HepG2 (cell line): ENCODE data around the gene FGD3. TPM values are rescaled to one million over a fixed set of nuclear protein-coding genes. Genes with fewer than 3 reads are reported as not detected.

Source experiments
- ATAC-seq: fragments of 200-7000 bp; cut with Tn5 transposase; 3 replicates; pipeline ENCODE4 v1.9.1; 2020; ENCODE audit warnings: mild to moderate bottlenecking, moderate library complexity
- BruUV-seq: library from RNA; stranded (reverse); fragments of 400-500 nt; replicated peaks from 2 replicates; lab custom pipeline; 2021; lab: Mats Ljungman, UMichigan
- CTCF ChIA-PET: fragments of 300-600 bp; formaldehyde crosslinking; extraction: SDS; loops from one replicate; lab custom pipeline; 2021; ENCODE audit warnings: low total read pairs, inconsistent platforms, low intra/inter-chr PET ratio; lab: Yijun Ruan, JAX
- POLR2A ChIA-PET: fragments of 350-600 bp; sonication (Branson Sonifier 250); formaldehyde crosslinking; loops from one replicate; lab custom pipeline; 2020; ENCODE audit warnings: antibody characterized with exemption, inconsistent platforms; lab: Yijun Ruan, JAX
- DNase-seq: peaks from one replicate; pipeline ENCODE4 v3.0.0-alpha.2; 2015; ENCODE audit warnings: low spot score
- FAIRE-seq: peaks from 3 replicates; lab custom pipeline; 2011; peaks lifted over from hg19 to GRCh38; lab: Jason Lieb, UNC
- H2AFZ ChIP-seq: one replicate; pipeline ENCODE4 v1.6.1; 2011; ENCODE audit warnings: low read length, inconsistent platforms
- H3K27ac ChIP-seq: fragments of 300-600 bp; 3 replicates; pipeline ENCODE4 v1.8.0; 2011; ENCODE audit warnings: mixed run types, mild to moderate bottlenecking, mixed read lengths, low read length, inconsistent platforms; ENCODE audit not compliant: insufficient read depth; ENCODE audit errors: extremely low read length
- H3K27me3 ChIP-seq, 2 experiments: fragments of 200-600 bp in 1 of 2; 2 replicates in 1 of 2; 3 replicates in 1 of 2; pipeline versions ENCODE4 v1.6.0 to v1.8.0; 2011; ENCODE audit warnings: low read length in 2 of 2, mild to moderate bottlenecking in 2 of 2, moderate library complexity in 2 of 2, inconsistent platforms in 1 of 2; ENCODE audit not compliant: insufficient read depth in 2 of 2, control insufficient read depth in 1 of 2
- H3K36me3 ChIP-seq, 2 experiments: fragments of 200-600 bp in 1 of 2; replicated peaks in 1 of 2; 2 replicates in 1 of 2; 3 replicates in 1 of 2; pipeline versions ENCODE4 v1.5.1 to v1.8.0; 2011; ENCODE audit warnings: low read length in 2 of 2, inconsistent platforms in 1 of 2; ENCODE audit not compliant: insufficient read depth in 2 of 2, control insufficient read depth in 1 of 2
- H3K4me1 ChIP-seq: 2 replicates; pipeline ENCODE4 v1.5.1; 2012; ENCODE audit warnings: low read length, inconsistent platforms; ENCODE audit not compliant: insufficient read depth
- H3K4me2 ChIP-seq: 2 replicates; pipeline ENCODE4 v1.6.0; 2011; ENCODE audit warnings: low read depth, low read length, inconsistent platforms
- H3K4me3 ChIP-seq, 3 experiments: fragments of 200-600 bp in 1 of 3; sonication (generic), shearing (Covaris generic) in 1 of 3; replicated peaks in 1 of 3; 2 replicates each; pipeline ENCODE4 v1.5.1; 2011 to 2016; ENCODE audit warnings: low read length in 3 of 3, inconsistent platforms in 2 of 3, low read depth in 2 of 3, mild to moderate bottlenecking in 2 of 3, control low read depth in 1 of 3, mixed read lengths in 1 of 3; ENCODE audit not compliant: insufficient read depth in 1 of 3
- H3K79me2 ChIP-seq: one replicate; pipeline ENCODE4 v1.6.1; 2011; ENCODE audit warnings: low read length, inconsistent platforms; ENCODE audit not compliant: insufficient read depth
- H3K9ac ChIP-seq: 2 replicates; pipeline ENCODE4 v1.6.0; 2011; ENCODE audit warnings: mild to moderate bottlenecking, low read depth, low read length, inconsistent platforms; ENCODE audit not compliant: insufficient read depth
- H3K9me3 ChIP-seq: 2 replicates; pipeline ENCODE4 v1.5.1; 2012; ENCODE audit warnings: mild to moderate bottlenecking, low read length
- H4K20me1 ChIP-seq: 2 replicates; pipeline ENCODE4 v1.6.0; 2011; ENCODE audit warnings: inconsistent platforms, mild to moderate bottlenecking, low read length, moderate library complexity; ENCODE audit not compliant: insufficient read depth
- CREB1 ChIP-seq, 2 experiments: fragments of 450-650 bp in 1 of 2; IDR thresholded peaks; 2 replicates each; pipeline ENCODE4 v1.6.1; 2016 to 2017; ENCODE audit warnings: control low read depth in 1 of 2, mild to moderate bottlenecking in 1 of 2, missing compliant biosample characterization in 1 of 2, missing genetic modification characterization in 1 of 2
- HMG20A ChIP-seq: IDR thresholded peaks from 2 replicates; pipeline ENCODE4 v1.6.1; 2016; ENCODE audit warnings: borderline replicate concordance
- KDM1A ChIP-seq: IDR thresholded peaks from 2 replicates; pipeline ENCODE4 v1.6.1; 2016; ENCODE audit warnings: missing compliant biosample characterization
- POLR2AphosphoS5 ChIP-seq: IDR thresholded peaks from 2 replicates; pipeline ENCODE4 v1.6.1; 2012; ENCODE audit warnings: low read depth, low read length
- RFXAP ChIP-seq: sonication (generic); formaldehyde crosslinking; IDR thresholded peaks from 2 replicates; pipeline ENCODE4 v1.4.0; 2020; ENCODE audit warnings: missing genetic modification reagents, borderline replicate concordance
- SIX1 ChIP-seq: sonication (generic); formaldehyde crosslinking; IDR thresholded peaks from 2 replicates; pipeline ENCODE4 v1.4.0; 2020; ENCODE audit warnings: missing genetic modification reagents, borderline replicate concordance
- SNAI1 ChIP-seq: sonication (generic); formaldehyde crosslinking; IDR thresholded peaks from 2 replicates; pipeline ENCODE4 v1.5.0; 2020; ENCODE audit warnings: mild to moderate bottlenecking, missing genetic modification reagents, borderline replicate concordance
- ZFP41 ChIP-seq: sonication (generic); formaldehyde crosslinking; IDR thresholded peaks from 2 replicates; pipeline ENCODE4 v1.4.0; 2020; ENCODE audit warnings: mild to moderate bottlenecking, missing genetic modification reagents, borderline replicate concordance
- ZNF234 ChIP-seq: sonication (generic); formaldehyde crosslinking; conservative IDR thresholded peaks from 2 replicates; pipeline ENCODE4 v1.5.1; 2020; ENCODE audit warnings: mild to moderate bottlenecking, missing genetic modification reagents
- ZSCAN29 ChIP-seq: sonication (generic); formaldehyde crosslinking; conservative IDR thresholded peaks from 2 replicates; pipeline ENCODE4 v1.4.0; 2020; ENCODE audit warnings: mild to moderate bottlenecking, missing genetic modification reagents
- WGBS: methylation state at CpG from one replicate; pipeline ENCODE4 v1.1.6; 2017; ENCODE audit warnings: low lambda C conversion rate; 5-methylcytosine and 5-hydroxymethylcytosine counted together
- in situ Hi-C: cut with HindIII; loops from 2 replicates; pipeline ENCODE4 v1.10.0; 2017; ENCODE audit warnings: low pct_unique_long_range_greater_than_20kb; ENCODE audit not compliant: extremely low pct_ligation_motif_present
- intact Hi-C: fragments of 100-400 bp; cut with micrococcal nuclease; formaldehyde crosslinking; loops from one replicate; pipeline ENCODE4 v1.10.0; 2022; ENCODE audit not compliant: unreplicated experiment
- polyA plus RNA-seq, 8 experiments: library from polyadenylated mRNA; depleted of rRNA in 3 of 8; stranded (reverse) in 7 of 8; unstranded in 1 of 8; fragments of >200 nt; fragmentation: Illumina TruSeq in 4 of 8; extraction: Trizol in 4 of 8; gene quantifications; 2 replicates each; pipeline versions ENCODE4 v1.2.1 to v1.2.3, GENCODE V29; 2011 to 2016; ENCODE audit warnings: low read depth in 4 of 8, missing spikeins in 1 of 8, mixed read lengths in 1 of 8; ENCODE audit not compliant: insufficient read depth in 1 of 8
- total RNA-seq, 5 experiments: library from RNA; depleted of rRNA; stranded (reverse); fragments of >200 nt; fragmentation: Illumina TruSeq; extraction: Trizol; gene quantifications; 2 replicates each; pipeline ENCODE4 v1.2.3, GENCODE V29; 2016; ENCODE audit warnings: low read depth in 1 of 5
- TF ChIP-seq, protein P1 (sequence below): sonication (generic); formaldehyde crosslinking; IDR thresholded peaks from 2 replicates; pipeline ENCODE4 v1.4.0; 2020; ENCODE audit warnings: mild to moderate bottlenecking, missing genetic modification reagents
- TF ChIP-seq, protein P2 (sequence below): sonication (generic); formaldehyde crosslinking; IDR thresholded peaks from one replicate; pipeline ENCODE4 v1.5.1; 2020; ENCODE audit warnings: mild to moderate bottlenecking, missing genetic modification reagents; ENCODE audit errors: not compliant biosample characterization

Gene FGD3
- total and polyA plus RNA-seq, 2 of the 13 experiments (the other 11 are each of a cell fraction or from before 2014, with no cell fraction given): 0.53 to 1.1 TPM

DNA sequence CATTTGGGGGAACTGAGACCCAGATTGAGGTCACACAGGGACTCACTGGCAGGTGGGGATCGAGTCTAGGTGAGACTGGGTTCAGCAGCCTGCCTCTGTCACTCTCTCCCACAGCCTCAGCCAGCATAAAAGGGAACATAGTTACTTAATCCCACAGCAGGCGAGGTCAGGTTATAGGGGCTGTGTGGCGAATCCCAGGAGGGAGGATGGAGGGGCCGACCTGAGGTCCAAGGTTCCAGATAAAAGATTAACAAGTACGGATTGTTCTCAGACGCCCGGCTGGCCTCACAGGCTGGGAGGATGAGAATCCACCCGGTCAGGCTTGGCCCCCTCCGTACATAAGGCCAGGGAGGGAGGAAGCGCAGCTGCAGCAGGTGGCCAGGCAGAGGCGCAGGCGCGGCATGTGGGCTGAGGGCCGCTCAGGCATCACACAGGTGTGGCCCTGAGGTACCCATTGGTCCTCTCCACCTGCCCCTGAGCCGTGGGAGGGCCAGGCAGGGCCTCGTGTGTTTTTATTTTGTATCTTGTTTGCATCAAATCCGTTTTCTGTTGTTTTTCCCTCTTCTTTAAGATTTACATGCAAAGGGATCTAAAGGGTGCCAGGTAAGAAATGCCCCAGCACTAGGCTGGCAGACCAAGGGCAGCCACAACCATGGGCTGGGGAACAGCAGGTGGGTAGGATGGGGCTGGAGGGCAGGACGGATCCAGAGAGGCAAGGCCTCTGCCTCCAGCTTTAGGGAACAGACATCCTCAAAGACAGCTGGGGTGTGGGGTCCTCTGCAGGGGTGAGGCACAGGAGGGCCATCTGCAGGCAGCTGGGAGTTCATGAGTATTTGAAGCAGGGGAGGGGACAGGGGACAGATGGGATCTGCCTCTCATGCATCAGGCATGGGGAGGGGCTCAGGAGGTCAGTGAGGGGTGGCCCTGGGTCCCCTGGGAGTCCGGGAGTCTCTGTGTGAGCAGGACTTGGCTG is 114.8 kb downstream of the FGD3 start:
- POLR2A ChIA-PET: no interaction called here
- Histone ChIP-seq H3K4me3 (peak overlapping the region in 1 of 3 experiments; percentile 44; a peak in 2 of 6 replicates), H4K20me1 (no peaks in the 10 kb centered on the region), H2AFZ (no peak overlapping the region), H3K27ac (peak overlapping the region; percentile 63), H3K27me3 (peaks cover 0 to 1% of the 10 kb centered on the region in 2 experiments; a peak in 1 of 5 replicates), H3K79me2 (no peaks in the 10 kb centered on the region), H3K9me3 (no peaks in the 10 kb centered on the region), H3K9ac (no peak overlapping the region; the same call in 1 of the 2 replicates), H3K4me1 (peaks cover 54% of the 10 kb centered on the region), H3K36me3 (no peaks in the 10 kb centered on the region), H3K4me2 (peak overlapping the region; percentile 71)
- ATAC-seq: peak; percentile 83
- intact Hi-C loops (loop anchor here (1.0 kb wide), 2 partner anchors 30 to 33 kb away; no protein-coding TSS in a partner anchor), in situ Hi-C loops (no loop called here)
- DNase-seq: peak; percentile 92
- CTCF ChIA-PET: no interaction called here
- WGBS: 11% methylated on average over 12 of the region's 19 CpGs
- BruUV-seq: no TSS peak
- peak; percentile 93 for FAIRE-seq
- TF ChIP-seq HMG20A (peak; percentile 39; the same call in 1 of the 2 replicates), SIX1 (peak; percentile 35; the same call in 1 of the 2 replicates), ZFP41 (CRISPR knock-in tag) (no peak), KDM1A (CRISPR knock-in tag) (peak; percentile 32; the same call in 1 of the 2 replicates), RFXAP (CRISPR knock-in tag) (0 out of 2 replicates have a peak, but pooled peaks have one; percentile 56), CREB1 (IDR thresholded peaks at IDR 0.05) (no peak), CREB1 (CRISPR knock-in tag; IDR thresholded peaks at IDR 0.05) (no peak), SNAI1 (CRISPR knock-in tag) (no peak), ZNF234 (CRISPR knock-in tag) (no peak), ZSCAN29 (CRISPR knock-in tag) (peak; percentile 55; the same call in 1 of the 2 replicates), POLR2AphosphoS5 (no peak)
- TF ChIP-seq, protein P1, sequence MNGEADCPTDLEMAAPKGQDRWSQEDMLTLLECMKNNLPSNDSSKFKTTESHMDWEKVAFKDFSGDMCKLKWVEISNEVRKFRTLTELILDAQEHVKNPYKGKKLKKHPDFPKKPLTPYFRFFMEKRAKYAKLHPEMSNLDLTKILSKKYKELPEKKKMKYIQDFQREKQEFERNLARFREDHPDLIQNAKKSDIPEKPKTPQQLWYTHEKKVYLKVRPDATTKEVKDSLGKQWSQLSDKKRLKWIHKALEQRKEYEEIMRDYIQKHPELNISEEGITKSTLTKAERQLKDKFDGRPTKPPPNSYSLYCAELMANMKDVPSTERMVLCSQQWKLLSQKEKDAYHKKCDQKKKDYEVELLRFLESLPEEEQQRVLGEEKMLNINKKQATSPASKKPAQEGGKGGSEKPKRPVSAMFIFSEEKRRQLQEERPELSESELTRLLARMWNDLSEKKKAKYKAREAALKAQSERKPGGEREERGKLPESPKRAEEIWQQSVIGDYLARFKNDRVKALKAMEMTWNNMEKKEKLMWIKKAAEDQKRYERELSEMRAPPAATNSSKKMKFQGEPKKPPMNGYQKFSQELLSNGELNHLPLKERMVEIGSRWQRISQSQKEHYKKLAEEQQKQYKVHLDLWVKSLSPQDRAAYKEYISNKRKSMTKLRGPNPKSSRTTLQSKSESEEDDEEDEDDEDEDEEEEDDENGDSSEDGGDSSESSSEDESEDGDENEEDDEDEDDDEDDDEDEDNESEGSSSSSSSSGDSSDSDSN (CRISPR knock-in tag): peak; percentile 67
- TF ChIP-seq, protein P2, sequence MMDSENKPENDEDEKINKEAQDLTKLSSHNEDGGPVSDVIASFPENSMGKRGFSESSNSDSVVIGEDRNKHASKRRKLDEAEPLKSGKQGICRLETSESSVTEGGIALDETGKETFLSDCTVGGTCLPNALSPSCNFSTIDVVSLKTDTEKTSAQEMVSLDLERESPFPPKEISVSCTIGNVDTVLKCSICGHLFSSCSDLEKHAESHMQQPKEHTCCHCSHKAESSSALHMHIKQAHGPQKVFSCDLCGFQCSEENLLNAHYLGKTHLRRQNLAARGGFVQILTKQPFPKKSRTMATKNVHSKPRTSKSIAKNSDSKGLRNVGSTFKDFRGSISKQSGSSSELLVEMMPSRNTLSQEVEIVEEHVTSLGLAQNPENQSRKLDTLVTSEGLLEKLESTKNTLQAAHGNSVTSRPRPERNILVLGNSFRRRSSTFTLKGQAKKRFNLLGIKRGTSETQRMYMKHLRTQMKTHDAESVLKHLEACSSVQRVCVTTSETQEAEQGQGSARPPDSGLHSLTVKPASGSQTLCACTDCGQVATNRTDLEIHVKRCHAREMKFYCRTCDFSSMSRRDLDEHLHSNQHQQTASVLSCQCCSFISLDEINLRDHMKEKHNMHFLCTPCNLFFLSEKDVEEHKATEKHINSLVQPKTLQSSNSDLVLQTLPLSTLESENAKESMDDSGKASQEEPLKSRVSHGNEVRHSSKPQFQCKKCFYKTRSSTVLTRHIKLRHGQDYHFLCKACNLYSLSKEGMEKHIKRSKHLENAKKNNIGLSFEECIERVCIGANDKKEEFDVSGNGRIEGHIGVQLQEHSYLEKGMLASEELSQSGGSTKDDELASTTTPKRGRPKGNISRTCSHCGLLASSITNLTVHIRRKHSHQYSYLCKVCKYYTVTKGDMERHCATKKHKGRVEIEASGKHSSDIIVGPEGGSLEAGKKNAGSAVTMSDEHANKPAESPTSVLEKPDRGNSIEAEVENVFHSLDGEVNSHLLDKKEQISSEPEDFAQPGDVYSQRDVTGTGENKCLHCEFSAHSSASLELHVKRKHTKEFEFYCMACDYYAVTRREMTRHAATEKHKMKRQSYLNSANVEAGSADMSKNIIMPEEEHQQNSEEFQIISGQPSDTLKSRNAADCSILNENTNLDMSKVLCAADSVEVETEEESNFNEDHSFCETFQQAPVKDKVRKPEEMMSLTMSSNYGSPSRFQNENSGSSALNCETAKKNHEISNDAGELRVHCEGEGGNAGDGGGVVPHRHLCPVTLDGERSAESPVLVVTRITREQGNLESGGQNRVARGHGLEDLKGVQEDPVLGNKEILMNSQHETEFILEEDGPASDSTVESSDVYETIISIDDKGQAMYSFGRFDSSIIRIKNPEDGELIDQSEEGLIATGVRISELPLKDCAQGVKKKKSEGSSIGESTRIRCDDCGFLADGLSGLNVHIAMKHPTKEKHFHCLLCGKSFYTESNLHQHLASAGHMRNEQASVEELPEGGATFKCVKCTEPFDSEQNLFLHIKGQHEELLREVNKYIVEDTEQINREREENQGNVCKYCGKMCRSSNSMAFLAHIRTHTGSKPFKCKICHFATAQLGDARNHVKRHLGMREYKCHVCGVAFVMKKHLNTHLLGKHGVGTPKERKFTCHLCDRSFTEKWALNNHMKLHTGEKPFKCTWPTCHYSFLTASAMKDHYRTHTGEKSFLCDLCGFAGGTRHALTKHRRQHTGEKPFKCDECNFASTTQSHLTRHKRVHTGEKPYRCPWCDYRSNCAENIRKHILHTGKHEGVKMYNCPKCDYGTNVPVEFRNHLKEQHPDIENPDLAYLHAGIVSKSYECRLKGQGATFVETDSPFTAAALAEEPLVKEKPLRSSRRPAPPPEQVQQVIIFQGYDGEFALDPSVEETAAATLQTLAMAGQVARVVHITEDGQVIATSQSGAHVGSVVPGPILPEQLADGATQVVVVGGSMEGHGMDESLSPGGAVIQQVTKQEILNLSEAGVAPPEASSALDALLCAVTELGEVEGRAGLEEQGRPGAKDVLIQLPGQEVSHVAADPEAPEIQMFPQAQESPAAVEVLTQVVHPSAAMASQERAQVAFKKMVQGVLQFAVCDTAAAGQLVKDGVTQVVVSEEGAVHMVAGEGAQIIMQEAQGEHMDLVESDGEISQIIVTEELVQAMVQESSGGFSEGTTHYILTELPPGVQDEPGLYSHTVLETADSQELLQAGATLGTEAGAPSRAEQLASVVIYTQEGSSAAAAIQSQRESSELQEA (CRISPR knock-in tag): no peak
